DND-41 (cell line): ENCODE results near the gene KATNIP.

Source experiments
- ATAC-seq: fragments of 200-7000 bp; cut with Tn5 transposase; 3 replicates; pipeline ENCODE4 v1.9.1; 2021; ENCODE audit warnings: low read depth; ENCODE audit not compliant: insufficient read depth
- DNase-seq: peaks from one replicate; pipeline ENCODE4 v3.0.0-alpha.2; 2020
- H2AFZ ChIP-seq: 2 replicates; pipeline ENCODE4 v1.6.0; 2012; ENCODE audit warnings: low read depth, low read length
- H3K27ac ChIP-seq: 2 replicates; pipeline ENCODE4 v1.5.1; 2012; ENCODE audit warnings: low read length, inconsistent platforms
- H3K27me3 ChIP-seq: fragments of 200-600 bp; sonication (generic); 2 replicates; pipeline ENCODE4 v1.6.0; 2012; ENCODE audit warnings: low read length, mild to moderate bottlenecking, inconsistent platforms; ENCODE audit not compliant: insufficient read depth, poor library complexity
- H3K36me3 ChIP-seq: 2 replicates; pipeline ENCODE4 v1.5.1; 2012; ENCODE audit warnings: low read length, inconsistent platforms; ENCODE audit not compliant: insufficient read depth
- H3K4me1 ChIP-seq: 2 replicates; pipeline ENCODE4 v1.5.1; 2012; ENCODE audit warnings: mild to moderate bottlenecking, low read length; ENCODE audit not compliant: insufficient read depth
- H3K4me2 ChIP-seq: 2 replicates; pipeline ENCODE4 v1.6.0; 2012; ENCODE audit warnings: mild to moderate bottlenecking, moderate library complexity, low read length, inconsistent platforms; ENCODE audit not compliant: insufficient read depth
- H3K4me3 ChIP-seq, 2 experiments: fragments of 200-600 bp in 1 of 2; shearing (Covaris generic) in 1 of 2; 2 replicates each; pipeline ENCODE4 v1.5.1; 2012 to 2016; ENCODE audit warnings: inconsistent platforms in 2 of 2, low read length in 2 of 2, mild to moderate bottlenecking in 2 of 2, low read depth in 1 of 2, moderate library complexity in 1 of 2
- H3K79me2 ChIP-seq: 2 replicates; pipeline ENCODE4 v1.6.0; 2012; ENCODE audit warnings: low read length, inconsistent platforms; ENCODE audit not compliant: insufficient read depth
- H3K9ac ChIP-seq: 2 replicates; pipeline ENCODE4 v1.6.0; 2012; ENCODE audit warnings: low read depth, mild to moderate bottlenecking, inconsistent platforms, low read length, moderate library complexity
- H3K9me3 ChIP-seq: 2 replicates; pipeline ENCODE4 v1.5.1; 2012; ENCODE audit warnings: low read length, moderate library complexity, mild to moderate bottlenecking, inconsistent platforms; ENCODE audit not compliant: insufficient read depth, severe bottlenecking
- H4K20me1 ChIP-seq: 2 replicates; pipeline ENCODE4 v1.6.0; 2012; ENCODE audit warnings: low read length; ENCODE audit not compliant: insufficient read depth
- CTCF ChIP-seq: IDR thresholded peaks from 2 replicates; pipeline ENCODE4 v1.5.1; 2012; ENCODE audit warnings: borderline replicate concordance, low read length, moderate library complexity, mild to moderate bottlenecking; ENCODE audit not compliant: poor library complexity, severe bottlenecking; ENCODE audit errors: extremely low read depth
- EZH2 ChIP-seq: IDR thresholded peaks from 3 replicates; pipeline ENCODE4 v1.6.1; 2012; ENCODE audit warnings: borderline replicate concordance, low read depth, mild to moderate bottlenecking, moderate library complexity, low read length, inconsistent platforms; ENCODE audit not compliant: severe bottlenecking

KATNIP gene

GRCh38 chr16:27595475-27595874 lies 45.5 kb downstream of the KATNIP start:
- no peak for ATAC-seq
- Histone ChIP-seq H3K9ac (no peak overlapping the region), H3K79me2 (no peaks in the 10 kb centered on the region), H3K9me3 (no peaks in the 10 kb centered on the region), H4K20me1 (0 out of 2 replicates have a peak, but pooled peaks cover 5% of the 10 kb centered on the region), H3K36me3 (no peaks in the 10 kb centered on the region), H3K4me1 (no peaks in the 10 kb centered on the region), H3K4me2 (no peak overlapping the region), H2AFZ (no peak overlapping the region), H3K4me3 (no peak overlapping the region), H3K27ac (no peak overlapping the region), H3K27me3 (no peaks in the 10 kb centered on the region)
- TF ChIP-seq CTCF (no peak), EZH2 (no peak)
- DNase-seq, result no peak

- H3K4me3 ChIP-seq, result no peak overlapping the region
- H3K9me3 ChIP-seq, result no peaks in the 10 kb centered on the region
- no peak overlapping the region for H3K4me2 ChIP-seq
- no peak overlapping the region for H2AFZ ChIP-seq
- H3K27ac ChIP-seq, result no peak overlapping the region
- no peak for TF ChIP-seq EZH2
- no peak for TF ChIP-seq CTCF
- H3K9ac ChIP-seq, result no peak overlapping the region
- 0 out of 2 replicates have a peak, but pooled peaks cover 6% of the 10 kb centered on the region for H4K20me1 ChIP-seq
- DNase-seq (no peak), ATAC-seq (no peak)
- no peaks in the 10 kb centered on the region for H3K27me3 ChIP-seq
- no peaks in the 10 kb centered on the region for H3K79me2 ChIP-seq
- H3K36me3 ChIP-seq, result no peaks in the 10 kb centered on the region
- no peaks in the 10 kb centered on the region for H3K4me1 ChIP-seq
Observed at GRCh38 chr16:27595993-27596392, 46.0 kb downstream of the KATNIP start.

- H3K27ac ChIP-seq, result no peak overlapping the region
- no peak overlapping the region for H3K4me3 ChIP-seq
- H3K79me2 ChIP-seq, result no peaks in the 10 kb centered on the region
- DNase-seq, result no peak
- H3K4me1 ChIP-seq, result no peaks in the 10 kb centered on the region
- H3K36me3 ChIP-seq, result no peaks in the 10 kb centered on the region
- no peak overlapping the region for H3K4me2 ChIP-seq
- H4K20me1 ChIP-seq, result 0 out of 2 replicates have a peak, but pooled peaks cover 7% of the 10 kb centered on the region
- H3K9me3 ChIP-seq, result no peaks in the 10 kb centered on the region
- no peak overlapping the region for H2AFZ ChIP-seq
- TF ChIP-seq EZH2, result no peak
- no peak for TF ChIP-seq CTCF
- ATAC-seq, result no peak
- no peak overlapping the region for H3K9ac ChIP-seq
- H3K27me3 ChIP-seq, result no peaks in the 10 kb centered on the region
Observed at GRCh38 chr16:27596411-27596810, 46.5 kb downstream of the KATNIP start.

- Histone ChIP-seq H2AFZ (no peak overlapping the region), H3K4me2 (no peak overlapping the region), H3K9ac (no peak overlapping the region), H3K36me3 (no peaks in the 10 kb centered on the region), H3K4me1 (no peaks in the 10 kb centered on the region), H3K9me3 (no peaks in the 10 kb centered on the region), H3K27me3 (no peaks in the 10 kb centered on the region), H3K27ac (no peak overlapping the region), H3K79me2 (no peaks in the 10 kb centered on the region), H3K4me3 (no peak overlapping the region), H4K20me1 (0 out of 2 replicates have a peak, but pooled peaks cover 7% of the 10 kb centered on the region)
- DNase-seq (no peak), ATAC-seq (no peak)
- TF ChIP-seq CTCF (no peak), EZH2 (no peak)
Observed at GRCh38 chr16:27597361-27597760, 47.4 kb downstream of the KATNIP start.
